Testis (tissue), 2 donors: Measurements from ENCODE around the gene STK33.

ENCODE experiments used
- CTCF ChIP-seq, 3 experiments: fragments of 450-650 bp in 2 of 3; fragments of 200-600 bp in 1 of 3; sonication (generic) in 1 of 3; IDR thresholded peaks; one replicate each; pipeline ENCODE4 v1.5.1; 2016 to 2019; ENCODE audit warnings: antibody characterized with exemption in 3 of 3, mild to moderate bottlenecking in 2 of 3, moderate library complexity in 1 of 3
- POLR2A ChIP-seq: fragments of 450-650 bp; IDR thresholded peaks from one replicate; pipeline ENCODE4 v1.6.1; 2017; ENCODE audit warnings: antibody characterized with exemption, mild to moderate bottlenecking, moderate library complexity

GRCh38 chr11:8359521-8359920, 234.5 kb downstream of the STK33 start:
- TF ChIP-seq CTCF (IDR thresholded peaks at IDR 0.05): no peak
- no peak for TF ChIP-seq POLR2A
